Endothelial cell of umbilical vein (primary cell): ENCODE measurements around the gene C5. TPM values are rescaled to one million over a fixed set of nuclear protein-coding genes. Genes with fewer than 3 reads are reported as not detected.

Experiments
- BruUV-seq: library from RNA; stranded (reverse); fragments of 400-500 nt; replicated peaks from 2 replicates; lab custom pipeline; 2021; lab: Mats Ljungman, UMichigan
- CTCF ChIA-PET: fragments of 300-600, 350-600 bp; sonication (Branson Sonifier 250); formaldehyde crosslinking; loops from one replicate; lab custom pipeline; 2021; ENCODE audit warnings: antibody characterized with exemption, inconsistent platforms; lab: Charles Lee
- POLR2A ChIA-PET: fragments of 300-600, 350-600 bp; sonication (Branson Sonifier 250); formaldehyde crosslinking; loops from one replicate; lab custom pipeline; 2021; ENCODE audit warnings: antibody characterized with exemption, inconsistent platforms; lab: Charles Lee
- DNase-seq: peaks from one replicate; pipeline ENCODE4 v3.0.0-alpha.2; 2011; ENCODE audit warnings: low read depth, low spot score
- FAIRE-seq: peaks from 2 replicates; lab custom pipeline; 2011; peaks lifted over from hg19 to GRCh38; lab: Jason Lieb, UNC
- H2AFZ ChIP-seq: 2 replicates; pipeline ENCODE4 v1.6.0; 2012; ENCODE audit warnings: low read depth, low read length, control low read depth, inconsistent platforms
- H3K27ac ChIP-seq: 2 replicates; pipeline ENCODE4 v1.5.1; 2011; ENCODE audit warnings: low read depth, mild to moderate bottlenecking, control low read depth, low read length, moderate library complexity; ENCODE audit not compliant: insufficient read depth
- H3K27me3 ChIP-seq, 2 experiments: 2 replicates each; pipeline versions ENCODE4 v1.6.0 to v1.6.1; 2011; ENCODE audit warnings: low read length in 2 of 2, mixed read lengths in 1 of 2; ENCODE audit not compliant: control insufficient read depth in 2 of 2, insufficient read depth in 2 of 2
- H3K36me3 ChIP-seq, 2 experiments: 2 replicates in 1 of 2; 3 replicates in 1 of 2; pipeline ENCODE4 v1.5.1; 2011; ENCODE audit warnings: low read length in 2 of 2, mild to moderate bottlenecking in 1 of 2, moderate library complexity in 1 of 2; ENCODE audit not compliant: control insufficient read depth in 2 of 2, insufficient read depth in 2 of 2; ENCODE audit errors: extremely low read depth in 1 of 2
- H3K4me1 ChIP-seq: 3 replicates; pipeline ENCODE4 v1.5.1; 2011; ENCODE audit warnings: mild to moderate bottlenecking, low read length; ENCODE audit not compliant: control insufficient read depth, insufficient read depth; ENCODE audit errors: extremely low read depth
- H3K4me2 ChIP-seq: 2 replicates; pipeline ENCODE4 v1.6.1; 2011; ENCODE audit warnings: low read length, control low read depth, mixed read lengths; ENCODE audit not compliant: insufficient read depth
- H3K4me3 ChIP-seq, 3 experiments: fragments of 200-600 bp in 1 of 3; sonication (generic), shearing (Covaris generic) in 1 of 3; replicated peaks in 1 of 3; 2 replicates each; pipeline ENCODE4 v1.5.1; 2011 to 2016; ENCODE audit warnings: control low read depth in 3 of 3, low read length in 3 of 3, mild to moderate bottlenecking in 2 of 3, inconsistent platforms in 1 of 3, low read depth in 1 of 3, moderate library complexity in 1 of 3; ENCODE audit not compliant: insufficient read depth in 1 of 3
- H3K79me2 ChIP-seq: 2 replicates; pipeline ENCODE4 v1.6.0; 2012; ENCODE audit warnings: low read length, inconsistent platforms; ENCODE audit not compliant: control insufficient read depth, insufficient read depth
- H3K9ac ChIP-seq: replicated peaks from 2 replicates; pipeline ENCODE3; 2011; ENCODE audit warnings: low read length, control low read depth; ENCODE audit not compliant: insufficient read depth; ENCODE audit errors: extremely low read depth
- H3K9me1 ChIP-seq: replicated peaks from 3 replicates; pipeline ENCODE4 v1.6.0; 2011; ENCODE audit warnings: mild to moderate bottlenecking, low read length; ENCODE audit not compliant: control insufficient read depth, insufficient read depth; ENCODE audit errors: extremely low read depth
- H3K9me3 ChIP-seq: replicated peaks from 2 replicates; pipeline ENCODE4 v1.5.1; 2012; ENCODE audit warnings: low read length, inconsistent platforms; ENCODE audit not compliant: control insufficient read depth, insufficient read depth
- H4K20me1 ChIP-seq: replicated peaks from 2 replicates; pipeline ENCODE3; 2011; ENCODE audit warnings: mild to moderate bottlenecking, low read length; ENCODE audit not compliant: control insufficient read depth, insufficient read depth; ENCODE audit errors: extremely low read depth
- EZH2 ChIP-seq: IDR thresholded peaks from 2 replicates; pipeline ENCODE4 v1.6.1; 2012; ENCODE audit warnings: borderline replicate concordance, low read depth, mild to moderate bottlenecking, moderate library complexity, low read length, inconsistent platforms; ENCODE audit not compliant: severe bottlenecking
- FOS ChIP-seq: IDR thresholded peaks from 2 replicates; pipeline ENCODE4 v1.6.1; 2011; ENCODE audit warnings: mild to moderate bottlenecking, low read length, moderate library complexity, borderline replicate concordance; ENCODE audit not compliant: insufficient read depth
- GATA2 ChIP-seq: IDR thresholded peaks from 2 replicates; pipeline ENCODE4 v1.7.0; 2011; ENCODE audit warnings: low read depth, mild to moderate bottlenecking, moderate library complexity, mixed read lengths, low read length; ENCODE audit not compliant: insufficient read length, insufficient read depth
- JUN ChIP-seq: IDR thresholded peaks from 2 replicates; pipeline ENCODE4 v1.6.1; 2011; ENCODE audit warnings: borderline replicate concordance, low read depth; ENCODE audit not compliant: insufficient read length, insufficient read depth
- MYC ChIP-seq: IDR thresholded peaks from one replicate; pipeline ENCODE4 v1.6.1; 2011; ENCODE audit warnings: mild to moderate bottlenecking, low read depth, low read length
- POLR2A ChIP-seq: IDR thresholded peaks from 2 replicates; pipeline ENCODE4 v1.6.1; 2012; ENCODE audit warnings: low read depth, mild to moderate bottlenecking, control low read depth, low read length
- POLR2AphosphoS5 ChIP-seq: IDR thresholded peaks from 2 replicates; pipeline ENCODE4 v1.6.1; 2012; ENCODE audit warnings: low read depth, mild to moderate bottlenecking, control low read depth, low read length, moderate library complexity; ENCODE audit not compliant: insufficient read depth
- dilution Hi-C: fragments of 300-500 bp; cut with MboI; formaldehyde crosslinking; loops from one replicate; pipeline ENCODE4 v1.15.0; 2019; ENCODE audit warnings: low sequenced_read_pairs; ENCODE audit not compliant: extremely low pct_ligation_motif_present
- intact Hi-C: fragments of 100-400 bp; cut with micrococcal nuclease; formaldehyde crosslinking; loops from one replicate; pipeline ENCODE4 v1.10.0; 2022
- polyA plus RNA-seq, 4 experiments: library from polyadenylated mRNA; depleted of rRNA in 3 of 4; stranded (reverse) in 3 of 4; unstranded in 1 of 4; fragments of >200 nt; gene quantifications; 2 replicates each; pipeline versions ENCODE4 v1.2.1 to v1.2.3, GENCODE V29; 2011 to 2012; ENCODE audit warnings: missing spikeins in 1 of 4
- total RNA-seq: library from RNA; stranded (reverse); gene quantifications from 2 replicates; pipeline ENCODE4 v1.2.3, GENCODE V29; 2021
- TF ChIP-seq, protein P1 (sequence below), 2 donors: IDR thresholded peaks; 1 replicate in 1 of 2; 2 replicates in 1 of 2; pipeline ENCODE4 v1.5.1; 2011; ENCODE audit warnings: low read length in 2 of 2, mild to moderate bottlenecking in 2 of 2, moderate library complexity in 2 of 2, control low read depth in 1 of 2, inconsistent platforms in 1 of 2, low read depth in 1 of 2; ENCODE audit not compliant: insufficient read depth in 1 of 2; ENCODE audit errors: extremely low read depth in 1 of 2
- TF ChIP-seq, protein P2 (sequence below): IDR thresholded peaks from 2 replicates; pipeline ENCODE4 v1.6.1; 2011; ENCODE audit not compliant: insufficient read depth, insufficient read length

Gene C5
- total and polyA plus RNA-seq, 2 donors (not counting 3 experiments of a cell fraction or from before 2014, with no cell fraction given), result 0.79 to 1.6 TPM

DNA sequence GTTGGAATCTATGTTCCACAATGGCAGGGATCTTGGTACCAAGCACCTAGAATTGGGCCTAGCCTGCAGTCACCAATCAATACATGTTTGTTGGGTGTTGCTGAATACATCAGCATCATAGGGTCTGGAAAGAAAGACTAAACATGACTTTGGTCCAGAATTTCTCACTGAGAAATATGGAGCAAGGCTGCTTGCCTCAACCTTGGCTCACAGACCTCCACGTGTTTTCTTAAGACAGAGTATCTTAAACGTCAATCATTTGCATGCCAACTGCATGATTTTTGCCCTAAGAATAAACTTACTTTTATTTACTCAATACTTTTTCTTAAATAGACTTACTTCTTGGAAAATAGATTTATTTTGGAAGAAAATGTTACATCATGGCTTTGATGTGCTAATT lies 100.8 kb downstream of the C5 start:
- Histone ChIP-seq H3K36me3 (no peaks in the 10 kb centered on the region), H3K79me2 (no peaks in the 10 kb centered on the region), H3K9ac (no peak overlapping the region), H2AFZ (no peak overlapping the region), H3K4me3 (no peak overlapping the region), H3K4me1 (peaks cover 55% of the 10 kb centered on the region), H3K27ac (no peak overlapping the region), H3K9me1 (no peaks in the 10 kb centered on the region), H4K20me1 (no peaks in the 10 kb centered on the region), H3K4me2 (no peak overlapping the region), H3K27me3 (no peaks in the 10 kb centered on the region), H3K9me3 (no peaks in the 10 kb centered on the region)
- BruUV-seq, result no TSS peak
- intact Hi-C loops, result no loop called here
- dilution Hi-C loops, result no loop called here
- TF ChIP-seq GATA2 (no peak), JUN (no peak), EZH2 (no peak), POLR2A (no peak), MYC (no peak), POLR2AphosphoS5 (no peak), FOS (no peak)
- TF ChIP-seq, protein P1, sequence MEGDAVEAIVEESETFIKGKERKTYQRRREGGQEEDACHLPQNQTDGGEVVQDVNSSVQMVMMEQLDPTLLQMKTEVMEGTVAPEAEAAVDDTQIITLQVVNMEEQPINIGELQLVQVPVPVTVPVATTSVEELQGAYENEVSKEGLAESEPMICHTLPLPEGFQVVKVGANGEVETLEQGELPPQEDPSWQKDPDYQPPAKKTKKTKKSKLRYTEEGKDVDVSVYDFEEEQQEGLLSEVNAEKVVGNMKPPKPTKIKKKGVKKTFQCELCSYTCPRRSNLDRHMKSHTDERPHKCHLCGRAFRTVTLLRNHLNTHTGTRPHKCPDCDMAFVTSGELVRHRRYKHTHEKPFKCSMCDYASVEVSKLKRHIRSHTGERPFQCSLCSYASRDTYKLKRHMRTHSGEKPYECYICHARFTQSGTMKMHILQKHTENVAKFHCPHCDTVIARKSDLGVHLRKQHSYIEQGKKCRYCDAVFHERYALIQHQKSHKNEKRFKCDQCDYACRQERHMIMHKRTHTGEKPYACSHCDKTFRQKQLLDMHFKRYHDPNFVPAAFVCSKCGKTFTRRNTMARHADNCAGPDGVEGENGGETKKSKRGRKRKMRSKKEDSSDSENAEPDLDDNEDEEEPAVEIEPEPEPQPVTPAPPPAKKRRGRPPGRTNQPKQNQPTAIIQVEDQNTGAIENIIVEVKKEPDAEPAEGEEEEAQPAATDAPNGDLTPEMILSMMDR (IDR thresholded peaks at IDR 0.05; ENCODE audit: extremely low read depth in 1 of 2, insufficient read depth in 1 of 2, low read depth in 1 of 2, low read length in 2 of 2), result no peak
- TF ChIP-seq, protein P2, sequence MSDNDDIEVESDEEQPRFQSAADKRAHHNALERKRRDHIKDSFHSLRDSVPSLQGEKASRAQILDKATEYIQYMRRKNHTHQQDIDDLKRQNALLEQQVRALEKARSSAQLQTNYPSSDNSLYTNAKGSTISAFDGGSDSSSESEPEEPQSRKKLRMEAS, result no peak
- CTCF ChIA-PET, result interaction anchor here (1.6 kb wide), 1 partner anchor 36 kb away, joined by 3 read pairs; no protein-coding TSS in a partner anchor
- FAIRE-seq (no peak), DNase-seq (no peak)
- POLR2A ChIA-PET, result no interaction called here
